NOMO-1 treated with dmso at 0.1 percent for 144 hours (cell line): Measurements from ENCODE around the gene DNMT1.
"Not testable (repeated sequence)": the region's sequence is repeated elsewhere in the genome, so short reads cannot be mapped to it uniquely, and the experiment has no call there.

ENCODE experiments used
- DNase-seq: peaks from one replicate; lab custom pipeline; 2025; ENCODE audit not compliant: unreplicated experiment; lab: John Stamatoyannopoulos, UW

DNMT1 gene

GRCh38 chr19:10222201-10222890, 27.6 kb upstream of the DNMT1 start:
- no peak for DNase-seq

- no peak for DNase-seq
Observed at GRCh38 chr19:10220695-10221094, 25.9 kb upstream of the DNMT1 start.

DNA sequence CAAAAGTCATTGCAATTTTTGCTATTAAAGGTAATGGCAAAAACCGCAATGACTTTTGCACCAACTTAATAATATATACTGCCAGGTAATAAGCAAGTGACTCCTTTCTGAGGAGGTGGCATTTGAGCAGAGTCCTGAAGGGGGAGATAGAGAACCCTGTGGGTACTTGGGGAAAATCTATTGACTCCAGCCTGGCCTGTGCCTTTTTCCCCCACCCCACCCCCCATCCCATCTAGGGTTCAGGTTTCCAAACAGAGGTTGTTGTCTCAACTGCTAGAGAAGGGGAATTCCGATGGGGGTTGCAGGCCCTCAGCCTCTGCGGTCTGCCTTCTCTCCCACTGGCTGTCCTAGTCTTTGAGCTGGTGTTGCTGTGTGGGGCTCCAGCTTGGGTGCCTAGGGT, 24.9 kb upstream of the DNMT1 start:
- DNase-seq, result no peak

DNA sequence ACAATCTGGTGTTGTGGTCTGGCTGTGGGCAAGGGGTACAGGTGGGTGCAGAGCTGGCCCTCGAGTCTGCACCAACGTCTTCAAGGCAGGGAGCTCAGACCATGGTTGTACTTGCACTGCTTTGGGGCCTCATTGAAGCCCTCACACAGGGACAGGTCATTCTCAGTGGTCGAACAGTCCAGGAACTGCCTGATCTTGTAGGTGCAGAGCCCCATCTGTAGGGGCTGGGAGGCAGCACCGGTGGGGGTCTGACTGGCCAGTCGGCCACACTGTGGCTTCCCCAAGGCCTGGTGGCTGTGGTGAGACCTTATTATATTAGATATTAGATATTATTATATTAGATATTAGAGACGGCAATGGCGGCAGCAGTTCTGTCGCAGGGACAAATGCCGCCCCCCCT, 22.3 kb upstream of the DNMT1 start:
- DNase-seq, result no peak

- DNase-seq, result no peak
Observed at GRCh38 chr19:10214784-10215183, 20.0 kb upstream of the DNMT1 start.

GRCh38 chr19:10211691-10212090, 16.9 kb upstream of the DNMT1 start:
- DNase-seq, result no peak

DNA sequence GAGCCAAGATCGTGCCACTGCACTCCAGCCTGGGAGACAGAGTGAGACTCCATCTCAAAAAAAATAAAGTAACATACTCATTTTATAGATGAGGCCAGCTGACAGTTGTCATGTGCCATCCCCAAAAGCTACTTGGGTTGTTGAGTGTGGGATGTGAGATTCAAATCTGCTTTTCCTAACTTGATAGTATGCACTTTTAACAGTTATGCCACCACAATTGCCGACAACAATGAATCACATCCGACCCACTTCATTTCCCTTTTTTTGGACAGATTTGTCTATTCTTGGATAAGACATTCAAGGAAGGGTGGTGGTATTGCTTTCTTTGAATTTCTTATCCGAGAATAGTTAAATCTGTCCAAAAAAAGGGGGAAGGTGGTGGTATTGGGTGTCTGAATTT, 16.3 kb upstream of the DNMT1 start:
- DNase-seq, result peak; percentile 18

- no peak for DNase-seq
Observed at GRCh38 chr19:10209315-10209714, 14.6 kb upstream of the DNMT1 start.

DNA sequence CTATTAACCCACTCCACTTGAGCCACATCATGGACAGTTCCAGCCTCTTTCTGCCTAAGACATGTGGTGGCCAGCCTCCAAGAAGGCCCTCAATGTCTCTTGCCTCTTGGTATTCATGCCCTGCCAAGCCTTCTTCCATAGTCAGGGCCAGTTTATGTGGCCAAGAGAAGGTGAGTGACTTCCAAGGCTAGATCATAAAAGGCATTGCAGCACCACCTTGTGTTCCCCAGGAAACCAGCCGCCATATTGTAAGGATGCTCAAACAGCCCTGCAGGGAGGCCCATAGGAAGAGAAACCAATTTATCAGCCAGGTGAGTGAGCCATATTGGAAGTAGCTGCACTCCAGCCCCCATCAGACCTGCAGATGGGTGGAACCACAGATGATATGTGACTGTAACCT, 12.3 kb upstream of the DNMT1 start:
- no peak for DNase-seq

DNA sequence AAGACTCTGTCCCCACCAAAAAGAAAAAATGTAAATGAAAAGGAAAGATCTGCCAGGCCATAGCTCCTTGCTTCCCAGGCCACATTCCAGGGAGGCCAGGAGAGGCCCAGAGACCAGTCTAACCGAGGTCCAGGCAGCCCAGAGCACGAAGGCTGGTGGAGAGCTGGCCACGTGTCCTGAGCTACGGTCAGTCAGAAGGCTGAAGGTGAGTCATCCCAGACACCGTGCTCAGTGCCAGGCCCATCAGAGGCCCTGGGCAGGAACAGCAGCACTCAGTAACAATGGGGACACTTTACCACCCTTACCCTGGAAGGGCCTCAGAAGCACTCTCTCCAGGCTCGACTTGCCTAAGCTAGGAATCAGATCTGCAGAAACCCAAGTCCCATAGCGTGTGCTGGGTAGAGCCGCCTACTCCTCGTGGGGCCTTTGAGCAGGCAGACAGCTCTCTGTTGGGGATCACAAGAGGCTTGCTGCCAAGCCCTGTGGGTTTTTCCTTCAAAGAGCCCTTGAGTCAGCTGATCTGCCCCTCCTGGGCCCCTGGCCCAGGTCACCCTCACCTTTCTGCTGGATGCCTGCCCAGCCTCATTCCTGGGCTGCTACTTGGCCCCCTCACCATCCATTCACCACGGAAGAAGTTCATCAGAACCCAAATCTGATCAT, 11.6 kb upstream of the DNMT1 start:
- no peak for DNase-seq

DNA sequence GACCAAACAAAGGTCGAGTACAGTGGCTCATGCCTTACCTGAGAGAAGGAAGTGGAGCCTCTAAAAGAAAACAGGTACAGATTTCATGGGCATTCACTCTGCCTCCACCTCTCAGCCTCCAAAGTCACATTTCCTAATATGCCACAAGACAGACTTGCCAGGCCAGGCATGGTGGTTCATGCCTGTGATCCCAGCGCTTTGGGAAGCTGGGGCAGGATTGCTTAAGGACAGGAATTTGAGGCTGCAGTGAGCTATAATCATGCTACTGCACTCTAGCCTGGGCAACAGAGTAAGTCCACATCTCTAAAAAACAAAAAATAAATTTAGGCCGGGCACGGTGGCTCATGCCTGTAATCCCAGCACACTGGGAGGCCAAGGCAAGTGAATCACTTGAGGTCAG, 10.9 kb upstream of the DNMT1 start:
- no peak for DNase-seq

DNA sequence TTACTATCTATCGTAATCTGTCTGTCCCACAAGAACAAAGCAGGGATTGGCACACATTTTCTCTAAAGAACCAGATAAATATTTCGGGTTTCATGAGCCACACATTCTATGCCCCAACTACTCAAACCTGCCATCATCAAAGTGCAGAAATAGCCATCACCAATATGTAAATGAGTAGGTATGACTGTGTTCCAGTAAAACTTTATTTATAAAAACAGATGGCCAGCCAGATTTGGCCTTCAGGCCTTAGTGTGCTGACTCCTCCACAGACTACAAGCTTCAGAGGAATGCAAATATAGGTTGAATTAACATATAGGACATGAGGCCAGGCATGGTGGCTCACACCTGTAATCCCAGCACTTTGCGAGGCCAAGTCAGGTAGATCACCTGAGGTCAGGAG, 8.9 kb upstream of the DNMT1 start:
- DNase-seq, result no peak

- DNase-seq, result no peak
Observed at GRCh38 chr19:10201176-10201575, 6.4 kb upstream of the DNMT1 start.

DNA sequence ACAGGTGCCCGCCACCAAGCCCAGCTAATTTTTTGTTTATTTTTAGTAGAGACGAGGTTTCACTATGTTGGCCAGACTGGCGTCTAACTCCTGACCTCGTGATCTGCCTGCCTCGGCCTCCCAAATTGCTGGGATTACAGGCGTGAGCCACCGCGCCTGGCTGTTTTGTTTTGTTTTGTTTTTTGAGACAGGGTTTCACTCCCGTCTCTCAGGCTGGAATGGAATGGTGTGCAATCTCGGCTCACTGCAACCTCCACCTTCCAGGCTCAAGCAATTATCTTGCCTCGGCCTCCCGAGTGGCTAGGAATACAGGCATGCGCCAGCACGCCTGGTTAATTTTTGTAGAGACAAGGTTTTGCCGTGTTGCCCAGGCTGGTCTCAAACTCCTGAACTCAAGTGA, 5.3 kb upstream of the DNMT1 start:
- not testable (repeated sequence) for DNase-seq

- DNase-seq, result not testable (repeated sequence)
Observed at GRCh38 chr19:10198889-10199644, 4.3 kb upstream of the DNMT1 start.

- DNase-seq, result no peak
Observed at GRCh38 chr19:10195199-10195519, 406 bp upstream of the DNMT1 start.

DNA sequence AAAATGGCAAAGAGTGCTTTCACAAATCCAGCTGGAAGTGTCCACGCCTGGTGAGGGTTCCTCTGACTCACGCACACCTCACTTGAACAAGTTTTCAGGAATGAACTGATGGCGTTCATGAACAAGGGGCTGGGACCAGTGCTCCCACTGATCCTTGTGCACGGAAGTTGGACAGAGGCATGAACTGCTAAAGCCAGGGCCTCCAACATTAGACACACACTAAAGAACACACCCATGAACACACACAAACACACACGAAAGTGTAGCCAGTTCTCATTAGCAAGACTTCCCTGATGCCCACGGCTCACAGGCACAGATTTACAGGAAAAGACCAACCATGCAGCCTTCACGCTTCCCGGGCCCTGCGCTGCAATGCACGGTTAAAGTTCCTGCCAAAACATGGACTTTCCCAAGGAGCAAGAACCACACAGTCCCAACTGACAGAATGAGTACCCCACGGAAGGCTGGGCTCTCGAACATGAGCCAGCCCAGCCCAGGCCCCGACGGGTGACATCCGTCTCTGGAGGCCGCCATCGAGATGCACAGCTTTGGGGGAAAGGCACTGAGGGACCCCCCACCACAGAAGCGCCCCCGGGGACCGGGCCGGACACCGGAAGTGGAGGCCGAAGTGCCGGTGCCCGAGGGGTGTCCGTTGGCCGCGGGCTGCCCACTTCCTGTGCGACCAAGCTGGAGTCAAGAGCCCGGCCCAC, 808 bp downstream of the DNMT1 start:
- DNase-seq, result no peak

- no peak for DNase-seq
Observed at GRCh38 chr19:10192922-10193321, 1.8 kb downstream of the DNMT1 start.

- DNase-seq, result no peak
Observed at GRCh38 chr19:10191347-10191746, 3.4 kb downstream of the DNMT1 start.

GRCh38 chr19:10190026-10190425, 4.7 kb downstream of the DNMT1 start:
- no peak for DNase-seq

DNA sequence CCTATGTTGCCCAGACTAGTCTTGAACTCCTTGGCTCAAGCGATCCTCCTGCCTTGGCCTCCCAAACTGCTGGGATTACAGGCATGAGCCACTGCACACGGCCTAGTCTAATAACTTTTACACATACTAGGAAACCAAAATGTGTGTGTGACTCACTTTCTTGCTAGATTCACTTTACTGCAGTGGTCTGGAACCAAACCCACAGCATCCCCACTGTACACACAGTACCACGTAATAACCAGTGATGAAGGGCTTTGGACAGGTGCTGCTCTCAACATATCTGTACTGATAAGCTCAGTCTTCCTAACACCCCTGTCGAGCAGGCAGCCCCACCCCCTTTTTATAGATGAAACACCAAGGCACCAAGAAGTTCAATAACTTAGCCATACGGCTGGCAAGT, 5.1 kb downstream of the DNMT1 start:
- DNase-seq, result no peak

DNA sequence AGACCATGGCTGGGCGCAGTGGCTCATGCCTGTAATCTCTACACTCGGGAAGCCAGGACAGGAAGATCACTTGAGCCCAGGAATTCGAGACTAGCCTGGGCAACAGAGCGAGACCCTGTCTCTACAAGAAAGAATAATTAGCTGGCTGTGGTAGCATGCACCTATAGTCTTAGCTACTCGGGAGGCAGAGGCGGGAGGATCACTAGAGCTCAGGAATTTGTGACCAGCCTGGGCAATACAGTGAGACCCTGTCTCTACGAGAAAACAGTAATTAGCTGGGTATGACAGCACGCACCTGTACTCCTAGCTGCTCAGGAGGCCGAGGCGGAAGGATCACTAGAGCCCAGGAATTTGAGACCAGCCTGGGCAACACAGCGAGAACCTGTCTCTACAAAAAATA, 7.4 kb downstream of the DNMT1 start:
- DNase-seq, result no peak
